NCI-H1694 (cell line): ENCODE measurements around the gene TMEM53.

Experiments
- DNase-seq: peaks from one replicate; lab custom pipeline; 2025; lab: John Stamatoyannopoulos, UW

The TMEM53 gene

DNA sequence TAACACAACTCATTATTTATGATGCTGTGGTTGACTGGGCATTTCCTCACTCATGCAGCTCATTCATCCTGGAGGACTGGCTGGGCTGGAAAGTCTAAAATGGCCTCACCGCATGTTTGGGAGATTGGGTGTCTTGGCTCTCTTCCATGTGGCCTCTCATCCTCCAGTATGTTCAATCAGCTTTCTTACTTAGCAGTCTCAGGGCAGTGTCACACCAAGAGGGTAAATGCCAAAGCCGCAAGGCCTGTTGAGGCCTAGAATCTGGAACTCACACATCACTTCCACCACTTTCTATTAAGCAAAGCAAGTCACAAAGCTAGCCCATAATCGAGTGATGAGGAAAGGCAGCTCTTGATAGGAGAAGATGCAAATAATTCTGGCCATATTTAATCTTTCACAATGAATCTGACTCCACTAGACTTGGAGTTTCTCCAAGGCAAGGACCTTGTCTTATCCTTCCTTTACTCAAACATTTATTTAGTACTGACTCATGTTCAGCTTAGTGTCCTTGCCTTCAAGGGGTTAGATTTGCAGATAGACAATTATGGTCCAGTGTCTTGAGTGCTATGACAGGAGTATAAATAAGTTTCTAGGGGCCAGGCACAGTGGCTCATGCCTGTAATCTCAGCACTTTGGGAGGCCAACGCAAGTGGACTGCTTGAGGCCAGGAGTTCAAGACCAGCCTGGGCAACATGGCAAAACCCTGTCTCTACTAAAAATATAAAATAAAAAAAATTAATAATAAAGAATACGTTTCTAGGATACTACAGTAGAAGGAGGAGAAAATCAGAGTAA, 45.1 kb downstream of the TMEM53 start:
- no peak for DNase-seq

DNA sequence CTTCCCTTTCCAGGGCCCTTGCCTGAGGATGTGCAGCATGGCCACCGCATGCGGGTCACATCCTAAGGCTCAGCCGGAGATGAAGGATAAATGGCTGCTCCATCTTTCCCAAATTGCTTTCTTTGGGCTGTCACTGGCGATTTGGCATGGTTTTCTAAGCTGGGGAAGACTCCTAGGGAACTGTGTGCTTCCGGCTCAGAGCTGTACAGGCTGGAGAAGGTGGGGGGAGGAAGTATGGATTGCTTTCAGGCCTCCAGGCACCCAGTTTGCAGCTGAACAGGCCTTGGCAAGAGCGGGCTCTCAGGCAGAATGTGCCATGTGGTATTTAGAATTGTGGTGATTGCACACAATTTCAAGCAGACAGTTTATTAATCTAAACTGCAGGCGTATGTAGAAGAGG, 48.9 kb downstream of the TMEM53 start:
- DNase-seq: no peak

DNA sequence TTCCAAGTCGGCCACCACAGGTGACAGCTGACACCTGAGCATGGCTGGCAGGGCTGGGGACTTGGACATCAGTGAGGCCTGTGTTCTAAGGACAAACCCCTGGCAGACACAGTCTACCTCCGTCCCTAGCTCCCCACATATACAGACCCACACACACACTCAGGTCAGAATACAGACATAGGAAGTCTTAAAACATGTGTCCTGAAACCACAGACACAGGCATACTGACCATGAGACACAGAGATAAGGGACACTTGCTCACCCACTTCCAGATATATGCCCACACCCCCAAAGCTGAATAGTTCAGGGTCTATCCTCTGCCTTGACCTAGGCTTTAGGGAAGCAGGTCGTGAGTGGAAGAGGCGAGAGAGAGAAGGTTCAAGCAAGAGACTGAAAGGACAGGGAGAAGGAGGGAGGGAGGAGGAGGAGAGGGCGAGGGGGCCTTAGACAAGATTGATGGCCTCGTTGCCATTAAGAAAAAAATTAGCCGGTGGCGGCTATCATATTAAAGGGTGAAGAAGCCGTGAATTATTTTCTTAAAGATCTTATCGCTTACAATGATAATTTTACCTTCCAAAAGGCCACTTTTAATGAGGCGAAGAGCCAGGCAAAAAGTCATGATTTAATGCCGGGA, 49.9 kb downstream of the TMEM53 start:
- DNase-seq: no peak

DNA sequence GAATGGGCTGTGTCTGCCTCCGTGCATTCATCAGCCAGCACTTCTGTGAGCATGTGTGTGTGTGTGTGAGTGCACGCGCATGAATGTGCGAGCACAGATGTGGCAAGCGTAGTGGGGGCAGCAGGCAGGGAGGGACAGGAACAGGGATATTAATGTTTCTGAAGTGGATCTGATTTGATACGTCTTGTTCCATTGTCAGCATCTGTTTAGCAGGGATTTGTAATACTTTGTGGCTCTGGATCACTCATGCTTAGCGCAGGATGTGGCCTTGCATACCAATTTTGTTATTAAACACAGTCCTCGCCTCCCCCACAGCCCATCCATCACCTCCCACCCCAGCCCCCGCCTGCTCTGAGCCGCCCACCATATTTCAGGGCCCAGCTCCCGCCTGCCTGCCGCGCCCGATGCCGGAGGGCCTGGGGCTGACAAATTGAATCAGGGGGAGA, 52.4 kb downstream of the TMEM53 start:
- DNase-seq: no peak

DNA sequence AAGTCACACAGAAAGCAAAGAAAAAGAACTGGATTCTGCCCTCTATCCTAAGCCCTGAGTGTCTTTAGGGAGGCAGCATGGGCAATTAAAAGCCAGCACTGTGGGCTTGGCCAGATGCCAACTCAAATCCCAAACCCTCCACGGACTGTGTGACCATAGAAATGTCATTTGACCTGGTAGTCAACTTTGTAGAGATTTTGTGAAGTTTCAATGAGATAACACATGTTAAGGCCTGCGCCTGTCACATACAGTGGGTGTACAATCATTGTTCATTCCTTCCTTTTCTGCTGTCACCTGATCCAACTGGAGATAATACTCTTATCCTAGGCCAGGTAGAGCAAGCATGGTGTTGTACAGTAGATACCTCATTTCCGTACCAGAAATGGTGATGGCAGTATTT, 54.2 kb downstream of the TMEM53 start:
- DNase-seq: no peak

DNA sequence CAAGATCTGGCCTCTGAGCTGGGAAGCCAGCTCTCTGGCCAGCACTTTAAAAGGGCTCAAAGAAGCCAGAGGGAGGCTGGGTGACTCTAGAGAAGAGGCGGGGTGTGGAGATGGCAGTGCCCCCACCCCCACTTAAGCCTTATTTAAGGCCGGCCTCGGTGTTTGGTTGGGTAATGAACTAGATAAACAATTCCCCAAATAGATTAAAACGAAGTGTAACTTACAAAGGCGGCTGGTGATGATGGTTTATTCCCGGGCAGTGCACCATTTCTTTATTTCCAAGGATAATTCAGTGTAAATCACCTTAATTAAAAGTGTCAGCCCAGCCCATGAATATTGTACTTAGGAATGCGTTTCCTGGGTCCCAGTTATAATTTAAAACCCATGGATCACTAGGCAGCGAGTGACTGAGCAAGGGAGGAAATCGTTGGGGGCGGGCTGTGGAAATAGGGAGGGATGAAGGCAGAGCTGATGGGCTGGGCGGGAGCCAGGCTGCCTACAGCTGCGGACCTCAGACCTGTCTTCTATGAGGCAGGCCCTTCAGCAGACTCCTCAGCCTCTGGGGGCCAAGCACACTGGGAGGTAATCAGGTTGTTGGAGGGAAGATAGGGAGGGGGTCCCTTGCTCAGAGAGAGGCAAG, 54.9 kb downstream of the TMEM53 start:
- DNase-seq: no peak

DNA sequence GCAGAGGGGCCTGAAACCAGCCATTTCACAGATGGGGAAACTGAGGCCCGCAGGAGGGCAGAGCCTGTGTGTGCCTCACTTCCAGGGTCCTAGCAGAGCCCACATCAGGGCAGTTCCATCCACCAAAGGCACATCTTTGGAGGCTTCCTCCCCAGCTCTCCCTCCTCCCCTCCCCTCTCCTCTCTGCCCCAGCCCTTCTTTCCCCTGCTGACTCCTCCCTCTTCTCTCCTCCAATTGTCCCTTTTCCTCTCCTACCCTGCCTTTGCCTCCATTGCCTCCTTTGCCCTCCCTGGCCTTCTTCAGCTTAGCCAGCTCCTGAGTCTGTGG, 56.6 kb downstream of the TMEM53 start:
- DNase-seq: no peak

DNA sequence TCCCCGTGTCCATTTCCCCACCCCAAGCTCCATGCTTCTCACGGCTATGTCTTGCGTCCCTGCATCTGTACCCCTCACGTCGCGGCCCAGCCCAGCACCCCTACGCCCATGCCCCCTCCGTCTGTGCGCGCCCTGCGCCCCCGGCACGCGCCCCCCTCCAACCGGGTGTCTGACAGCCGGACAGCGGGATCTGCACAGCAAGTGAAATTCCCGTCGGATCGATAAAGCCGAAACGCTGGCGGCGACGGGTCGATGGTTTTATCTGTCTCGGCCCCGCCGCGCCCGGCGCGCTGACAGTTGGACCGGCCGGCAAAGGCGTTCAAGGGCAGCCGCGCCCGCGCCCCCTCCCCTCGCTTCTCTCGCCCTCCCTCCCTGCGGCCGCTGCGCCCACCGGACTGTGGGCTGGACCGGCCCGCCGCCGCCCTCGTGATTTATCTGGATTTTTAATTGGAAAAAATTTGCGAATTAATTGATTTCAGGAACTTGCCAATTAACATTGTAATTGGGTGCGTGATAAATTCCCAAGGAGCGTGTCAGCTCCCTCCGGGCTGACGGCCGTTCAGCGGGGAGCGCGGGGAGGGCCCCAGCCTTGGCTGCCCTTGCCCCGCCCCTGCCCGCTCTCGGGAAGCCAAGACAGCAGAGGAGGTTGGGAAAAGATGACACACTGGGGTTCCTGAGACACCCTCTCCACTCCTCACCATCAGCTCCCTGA, 57.1 kb downstream of the TMEM53 start:
- DNase-seq: no peak

DNA sequence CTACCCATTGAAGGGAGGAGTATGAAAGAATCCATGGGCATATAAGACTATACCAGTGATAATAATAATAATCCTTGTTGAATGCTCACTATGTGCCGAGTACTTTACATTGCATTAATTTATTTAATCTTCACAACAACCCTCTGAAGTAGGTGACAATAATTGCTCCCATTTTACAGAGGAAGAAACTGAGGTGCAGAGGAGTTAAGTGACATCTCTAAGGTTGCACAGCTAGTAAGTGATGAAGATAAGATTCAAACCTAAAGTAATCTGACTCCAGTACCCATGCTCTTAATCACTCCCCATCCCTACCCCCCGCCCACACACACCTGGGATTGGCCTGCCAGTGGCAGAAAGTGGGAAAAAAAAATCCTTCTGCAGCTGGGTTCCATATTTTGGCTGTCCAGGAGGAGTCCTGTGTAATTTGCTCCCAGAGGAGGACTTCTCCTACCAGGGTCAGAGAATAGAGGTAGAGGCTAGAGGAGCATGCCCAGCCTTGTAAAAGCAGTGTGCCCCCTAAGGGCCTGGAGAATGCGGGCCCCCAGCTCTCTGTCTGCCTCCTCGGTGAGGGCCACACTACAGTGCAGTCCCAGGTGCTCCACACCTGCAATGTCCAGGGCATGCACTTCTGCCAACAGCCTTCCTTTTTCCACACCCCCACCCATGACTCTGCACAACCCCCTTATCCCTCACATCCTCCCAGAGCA, 57.8 kb downstream of the TMEM53 start:
- no peak for DNase-seq

DNA sequence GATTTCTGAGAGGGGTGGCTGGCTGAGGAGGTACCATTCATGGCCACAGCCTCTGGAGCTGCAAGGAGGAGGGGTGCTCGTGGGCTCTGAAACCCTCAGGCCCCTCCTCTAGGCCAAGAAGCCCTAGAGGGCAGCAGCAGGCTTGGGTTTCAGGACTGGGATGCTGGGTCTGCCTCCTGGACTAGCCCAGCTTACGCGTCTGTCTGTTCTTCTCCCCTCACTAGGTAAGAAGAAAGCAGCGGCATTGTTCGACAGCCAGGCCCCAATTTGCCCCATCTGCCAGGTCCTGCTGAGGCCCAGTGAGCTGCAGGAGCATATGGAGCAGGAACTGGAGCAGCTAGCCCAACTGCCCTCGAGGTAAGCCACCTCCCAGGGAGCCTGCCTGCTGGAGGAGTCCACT, 60.3 kb downstream of the TMEM53 start:
- DNase-seq: no peak

DNA sequence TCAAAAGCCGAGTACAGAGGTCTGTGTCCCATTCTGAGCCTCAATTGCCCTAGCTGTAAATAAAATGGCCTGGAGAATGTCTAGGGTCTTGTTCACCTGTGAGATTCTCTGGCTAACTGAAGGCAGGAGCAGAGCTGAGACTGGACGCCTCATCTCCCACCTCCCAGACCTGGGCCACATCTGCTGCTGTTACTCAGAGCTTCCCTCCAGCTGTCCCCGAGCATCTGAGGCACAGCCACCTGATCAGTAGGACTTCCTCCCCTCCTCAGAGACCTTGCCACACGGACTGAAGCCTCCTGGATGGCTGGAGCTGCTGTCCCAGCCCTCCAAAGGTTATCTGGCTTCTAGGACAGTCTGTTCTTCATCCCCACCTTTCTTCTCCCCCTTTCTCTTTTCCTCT, 62.4 kb downstream of the TMEM53 start:
- no peak for DNase-seq

DNA sequence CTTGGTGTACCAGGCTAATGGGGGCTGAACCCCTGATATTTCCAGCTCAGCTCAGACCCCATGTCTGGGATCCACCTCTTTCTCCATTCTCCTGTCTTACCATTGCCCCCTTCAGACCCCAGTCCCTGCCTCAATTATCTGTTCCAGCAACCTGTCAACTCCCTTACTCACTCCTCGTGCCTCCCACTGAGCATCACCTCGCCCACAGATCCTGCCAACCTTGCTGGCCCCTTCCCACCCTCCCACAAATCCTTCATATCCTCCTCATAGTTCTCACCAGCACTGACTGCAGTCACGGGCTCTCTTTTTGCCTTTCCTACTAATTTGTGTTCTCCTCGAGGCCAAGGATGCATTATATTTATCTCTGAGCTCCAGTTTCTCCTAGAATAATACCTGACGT, 62.9 kb downstream of the TMEM53 start:
- no peak for DNase-seq

DNA sequence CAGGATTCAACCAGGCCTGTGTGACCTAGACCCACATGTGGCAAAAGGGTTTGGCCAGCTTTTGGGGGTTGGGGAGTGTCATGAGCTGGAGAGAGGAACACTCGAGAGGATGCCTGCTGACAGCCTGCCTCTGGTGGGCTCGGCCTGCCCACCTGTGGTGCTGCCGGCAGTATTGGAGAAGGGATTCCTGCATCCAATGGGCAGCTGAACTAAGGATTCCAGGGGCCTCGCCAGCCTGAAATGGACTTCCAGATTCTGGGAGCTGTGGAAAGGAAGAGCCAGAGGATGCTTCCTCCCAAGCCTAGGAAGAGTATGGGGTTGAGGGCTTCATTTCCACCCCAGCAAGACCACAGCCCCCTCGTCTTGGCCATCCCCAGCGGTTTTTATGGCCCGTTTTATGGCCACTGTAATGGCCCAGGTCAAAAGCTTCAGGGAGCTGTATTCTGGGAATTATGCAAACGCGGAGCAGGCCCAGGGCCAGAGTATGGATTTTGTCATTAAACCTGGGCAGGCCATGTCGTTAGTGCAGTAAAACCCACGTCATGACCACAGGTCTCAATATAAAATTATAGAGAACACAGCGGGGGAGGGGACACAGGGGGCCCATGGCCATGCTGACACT, 63.6 kb downstream of the TMEM53 start:
- DNase-seq: no peak

DNA sequence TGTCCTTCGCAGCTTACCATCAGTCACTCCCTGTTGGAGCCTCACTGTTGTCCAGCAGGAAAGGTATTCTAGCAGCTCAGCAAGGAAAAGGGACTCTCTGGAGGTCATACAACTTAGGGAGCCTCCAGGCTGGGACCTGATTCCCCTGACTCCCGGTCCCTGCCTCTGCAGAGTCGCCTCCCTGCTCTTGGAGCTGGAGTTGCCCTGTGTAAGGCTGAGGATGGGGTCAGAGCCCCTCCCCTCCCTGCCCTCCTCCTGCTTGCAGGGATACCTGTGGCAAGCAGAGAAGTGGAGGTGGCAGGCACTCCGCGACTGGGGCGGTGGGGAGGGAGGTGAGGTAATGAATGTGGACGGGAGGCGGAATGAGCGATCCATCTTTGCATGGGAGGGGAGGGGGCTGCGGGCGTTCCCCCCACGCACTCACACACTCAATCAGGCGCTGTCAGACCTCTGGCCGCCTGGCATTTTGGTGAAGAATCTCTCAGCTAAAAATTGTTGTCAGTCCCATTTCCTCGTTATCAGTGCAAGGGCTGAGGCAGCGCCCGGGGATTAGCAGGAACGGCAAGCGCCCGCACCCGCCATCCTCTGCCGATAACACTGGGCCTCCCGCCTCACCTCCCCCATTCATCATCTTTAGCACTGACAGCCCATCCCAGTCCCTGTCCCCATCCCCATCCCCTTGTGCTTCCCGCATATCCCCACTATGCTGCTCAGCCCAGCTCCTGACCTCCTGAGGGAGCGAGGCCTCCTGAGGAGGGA, 64.3 kb downstream of the TMEM53 start:
- no peak for DNase-seq

DNA sequence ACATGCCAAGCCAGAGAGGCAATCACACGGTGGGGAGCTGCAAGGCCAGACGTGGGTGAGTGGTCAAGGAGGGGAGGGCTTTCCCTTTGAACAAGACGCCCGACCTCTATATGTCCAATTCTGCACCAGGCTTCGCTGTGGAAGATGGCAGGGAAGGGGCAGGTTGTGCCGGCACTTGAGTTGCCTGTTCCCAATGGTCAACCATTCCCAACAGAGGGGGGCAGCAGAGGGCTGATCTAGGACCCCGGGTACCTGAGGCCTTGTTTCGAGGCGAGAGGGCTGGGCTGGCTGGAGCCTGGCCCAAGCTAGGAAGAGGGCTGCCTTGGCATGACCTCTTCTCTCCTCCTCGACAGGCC, 64.9 kb downstream of the TMEM53 start:
- DNase-seq: peak; percentile 60

DNA sequence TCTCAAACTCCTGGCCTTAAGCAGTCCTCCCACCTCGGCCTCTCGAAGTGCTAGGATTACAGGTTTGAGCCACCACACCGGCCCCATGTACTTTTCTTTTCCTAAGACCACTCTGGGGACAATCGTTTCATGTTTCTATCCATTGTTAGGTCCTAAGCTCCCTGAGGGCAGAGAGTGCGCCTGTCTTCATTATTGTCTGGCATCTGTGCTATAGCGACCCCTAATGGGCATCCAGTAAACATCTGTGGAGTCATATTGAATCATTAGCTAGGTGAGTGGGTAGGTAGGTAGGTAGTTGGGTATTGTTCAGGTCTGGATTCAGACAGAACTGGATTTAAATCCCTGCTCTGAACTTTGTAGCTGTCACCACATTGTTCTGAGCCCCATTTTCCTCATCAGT, 66.1 kb downstream of the TMEM53 start:
- no peak for DNase-seq

DNA sequence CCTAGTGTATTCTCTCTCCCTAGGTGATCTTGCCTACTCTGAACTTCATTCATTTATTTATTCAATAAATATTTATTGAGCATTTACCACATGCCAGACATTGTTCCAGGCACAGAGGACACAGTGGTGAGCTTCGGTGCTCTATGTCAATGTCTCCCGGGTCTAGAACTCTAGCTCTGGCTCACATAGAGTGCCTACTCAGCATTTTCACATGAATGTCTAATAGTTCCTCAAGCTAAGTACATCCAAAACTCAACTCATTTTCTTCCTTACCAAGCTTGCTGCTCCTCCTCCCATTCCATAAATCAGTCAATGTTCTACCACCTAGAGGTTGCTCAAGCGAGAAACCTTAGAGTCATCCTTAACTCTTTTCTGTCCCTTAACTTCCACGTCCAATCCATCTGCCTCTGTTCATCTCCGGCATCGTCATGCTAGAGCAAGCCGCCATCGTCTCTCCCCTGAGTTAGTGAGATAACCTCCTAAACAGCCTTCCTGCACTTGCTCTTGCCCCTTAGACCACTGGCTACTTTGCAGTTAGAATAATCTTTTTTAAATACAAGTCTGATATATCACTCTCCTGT, 67.5 kb downstream of the TMEM53 start:
- no peak for DNase-seq

DNA sequence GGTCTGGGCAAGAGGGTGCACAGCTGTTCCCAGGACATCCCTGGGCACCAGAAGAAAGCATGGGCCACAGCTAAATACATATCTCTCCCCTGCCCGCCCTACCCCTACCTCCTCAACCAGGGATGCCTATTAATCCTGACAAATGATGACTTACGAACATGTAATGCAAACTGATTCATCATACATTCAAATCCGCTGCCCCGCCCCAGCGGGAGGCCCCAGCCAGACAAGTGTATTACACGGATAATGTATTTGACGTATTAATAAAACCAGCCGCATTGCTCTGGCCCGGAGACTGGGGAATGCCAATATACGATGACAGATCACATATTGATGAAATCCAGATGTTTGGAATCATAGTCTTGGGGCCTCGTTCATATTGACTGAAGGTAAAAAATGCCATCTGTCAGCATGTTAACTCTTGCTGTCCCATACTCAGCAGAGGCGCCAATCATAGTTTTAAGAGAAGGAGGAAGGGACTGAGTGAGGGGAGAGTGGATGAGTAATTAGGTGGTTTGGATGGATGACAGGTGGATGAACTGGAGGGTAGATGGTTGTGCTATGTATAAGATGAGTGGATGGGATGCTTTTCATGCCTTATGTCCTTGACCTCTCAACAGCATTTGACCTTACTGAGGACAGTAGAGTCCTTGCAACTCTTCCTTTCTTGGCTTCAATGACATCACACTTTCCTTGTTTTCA, 68.2 kb downstream of the TMEM53 start:
- DNase-seq: no peak

DNA sequence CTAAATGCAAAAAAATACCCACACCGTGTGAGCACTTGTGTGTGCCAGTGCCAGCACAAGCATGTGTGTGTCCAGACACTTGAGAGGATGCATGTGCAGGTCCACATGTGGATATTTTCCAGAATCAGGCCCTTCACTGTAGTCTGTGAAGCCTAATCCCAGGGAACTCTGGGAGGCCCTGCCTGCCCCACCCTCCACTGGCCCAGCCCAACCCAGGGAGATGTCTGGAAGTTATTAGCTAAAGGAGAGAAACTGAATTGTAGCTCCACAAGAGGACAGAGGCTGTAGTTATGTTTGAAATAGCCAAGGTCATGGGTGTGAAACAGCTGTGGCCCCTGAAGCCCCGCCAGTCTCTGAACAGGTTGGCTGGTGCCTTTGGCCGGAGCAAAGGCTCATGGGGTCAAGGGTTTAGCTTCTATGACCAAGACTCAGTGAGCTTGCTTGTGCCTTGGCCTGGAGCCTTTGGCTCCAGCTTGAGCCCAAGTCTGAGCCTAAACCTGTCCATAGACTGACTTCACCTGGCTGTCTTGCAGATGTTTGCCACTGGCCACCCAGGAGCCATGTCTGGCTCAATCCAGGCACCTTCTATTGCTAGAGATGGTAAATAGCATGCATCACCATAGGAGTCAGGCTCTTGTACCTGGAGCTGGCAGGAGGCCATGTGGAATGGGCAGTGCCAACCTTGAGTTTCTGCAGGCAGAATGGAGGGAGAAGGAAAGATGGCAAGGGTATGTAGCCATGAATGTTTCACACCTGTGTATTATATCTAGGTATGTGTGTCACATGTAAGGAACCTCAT, 69.9 kb downstream of the TMEM53 start:
- DNase-seq: no peak
